IMR-90 (cell line): Measurements from ENCODE around the gene TIGD7. TPM values are rescaled to one million over a fixed set of nuclear protein-coding genes. Genes with fewer than 3 reads are reported as not detected.

Source experiments
- ATAC-seq: fragments of 200-7000 bp; cut with Tn5 transposase; 2 replicates; pipeline ENCODE4 v1.9.1; 2020; ENCODE audit warnings: low read depth, mild to moderate bottlenecking, moderate library complexity
- BruUV-seq: library from RNA; stranded (reverse); fragments of 400-500 nt; replicated peaks from 2 replicates; lab custom pipeline; 2021; lab: Mats Ljungman, UMichigan
- CTCF ChIA-PET: fragments of 300-600 bp; formaldehyde crosslinking; extraction: SDS; loops from one replicate; lab custom pipeline; 2021; ENCODE audit warnings: antibody characterized with exemption; lab: Yijun Ruan, JAX
- POLR2A ChIA-PET: fragments of 300-600 bp; sonication (Branson Sonifier 250); formaldehyde crosslinking; loops from one replicate; lab custom pipeline; 2022; ENCODE audit warnings: antibody characterized with exemption; ENCODE audit not compliant: unreplicated experiment; lab: Charles Lee
- DNase-seq: peaks from one replicate; pipeline ENCODE4 v3.0.0; 2013
- H2AFZ ChIP-seq: replicated peaks from 2 replicates; pipeline ENCODE3; 2013; ENCODE audit warnings: low read length, mild to moderate bottlenecking; ENCODE audit not compliant: poor library complexity
- H2AK5ac ChIP-seq: 2 replicates; pipeline ENCODE4 v1.6.1; 2013; ENCODE audit warnings: low read depth, low read length, inconsistent platforms
- H2AK9ac ChIP-seq: replicated peaks from 2 replicates; pipeline ENCODE3; 2013; ENCODE audit warnings: mild to moderate bottlenecking, low read depth, low read length, moderate library complexity; ENCODE audit not compliant: poor library complexity
- H2BK120ac ChIP-seq: 2 replicates; pipeline ENCODE4 v1.6.1; 2013; ENCODE audit warnings: low read depth, low read length, inconsistent platforms
- H2BK15ac ChIP-seq: 3 replicates; pipeline ENCODE4 v1.6.1; 2013; ENCODE audit warnings: low read depth, low read length, inconsistent platforms
- H2BK20ac ChIP-seq: 2 replicates; pipeline ENCODE4 v1.6.1; 2013; ENCODE audit warnings: low read depth, mild to moderate bottlenecking, inconsistent platforms, low read length, moderate library complexity
- H2BK5ac ChIP-seq: 2 replicates; pipeline ENCODE4 v1.6.1; 2013; ENCODE audit warnings: mild to moderate bottlenecking, low read depth, low read length, inconsistent platforms; ENCODE audit not compliant: poor library complexity, severe bottlenecking
- H3K14ac ChIP-seq: replicated peaks from 2 replicates; pipeline ENCODE4 v1.6.1; 2013; ENCODE audit warnings: low read depth, low read length, inconsistent platforms
- H3K18ac ChIP-seq: 2 replicates; pipeline ENCODE4 v1.6.1; 2013; ENCODE audit warnings: low read depth, low read length, control low read depth
- H3K23ac ChIP-seq: 2 replicates; pipeline ENCODE4 v1.6.1; 2013; ENCODE audit warnings: low read depth, low read length, inconsistent platforms
- H3K27ac ChIP-seq: 2 replicates; pipeline ENCODE4 v1.5.1; 2013; ENCODE audit warnings: mild to moderate bottlenecking, control low read depth, low read length; ENCODE audit not compliant: insufficient read depth
- H3K27me3 ChIP-seq: 2 replicates; pipeline ENCODE4 v1.6.1; 2013; ENCODE audit warnings: low read length; ENCODE audit not compliant: control insufficient read depth, insufficient read depth
- H3K36me3 ChIP-seq: 2 replicates; pipeline ENCODE4 v1.6.1; 2013; ENCODE audit warnings: low read length, mixed read lengths; ENCODE audit not compliant: control insufficient read depth, insufficient read depth
- H3K4ac ChIP-seq: 2 replicates; pipeline ENCODE4 v1.6.1; 2013; ENCODE audit warnings: low read depth, low read length, inconsistent platforms
- H3K4me1 ChIP-seq: 2 replicates; pipeline ENCODE4 v1.6.1; 2013; ENCODE audit warnings: low read length, mixed read lengths; ENCODE audit not compliant: control insufficient read depth, insufficient read depth
- H3K4me2 ChIP-seq: 2 replicates; pipeline ENCODE4 v1.6.1; 2013; ENCODE audit warnings: low read depth, mild to moderate bottlenecking, control low read depth, low read length, moderate library complexity
- H3K4me3 ChIP-seq: 2 replicates; pipeline ENCODE4 v1.5.1; 2013; ENCODE audit warnings: low read depth, mild to moderate bottlenecking, control low read depth, low read length, moderate library complexity; ENCODE audit not compliant: insufficient read depth
- H3K56ac ChIP-seq: 2 replicates; pipeline ENCODE4 v1.6.1; 2013; ENCODE audit warnings: low read length, inconsistent platforms; ENCODE audit not compliant: insufficient read depth; ENCODE audit errors: extremely low read depth
- H3K79me1 ChIP-seq, 2 experiments: 2 replicates each; pipeline ENCODE4 v1.6.1; 2013; ENCODE audit warnings: low read length in 2 of 2, inconsistent platforms in 1 of 2, low read depth in 1 of 2
- H3K9ac ChIP-seq: 2 replicates; pipeline ENCODE4 v1.6.1; 2013; ENCODE audit warnings: low read depth, low read length, control low read depth
- H3K9me1 ChIP-seq: 2 replicates; pipeline ENCODE4 v1.6.1; 2013; ENCODE audit warnings: low read length, inconsistent platforms; ENCODE audit not compliant: insufficient read depth
- H3K9me3 ChIP-seq: 2 replicates; pipeline ENCODE4 v1.6.1; 2013; ENCODE audit warnings: low read length; ENCODE audit not compliant: control insufficient read depth, insufficient read depth
- H4K20me1 ChIP-seq: 2 replicates; pipeline ENCODE4 v1.6.1; 2013; ENCODE audit warnings: low read length, inconsistent platforms; ENCODE audit not compliant: insufficient read depth
- H4K5ac ChIP-seq: 2 replicates; pipeline ENCODE4 v1.6.1; 2013; ENCODE audit warnings: mild to moderate bottlenecking, low read depth, low read length, control low read depth
- H4K8ac ChIP-seq, 2 experiments: 2 replicates each; pipeline ENCODE4 v1.6.1; 2013; ENCODE audit warnings: low read depth in 2 of 2, low read length in 2 of 2, control low read depth in 1 of 2, inconsistent platforms in 1 of 2
- H4K91ac ChIP-seq: 2 replicates; pipeline ENCODE4 v1.6.1; 2013; ENCODE audit warnings: low read depth, low read length, inconsistent platforms; ENCODE audit not compliant: insufficient read depth
- CEBPB ChIP-seq: IDR thresholded peaks from 2 replicates; pipeline ENCODE4 v1.6.1; 2012; ENCODE audit warnings: low read depth, low read length, improper control_type of control experiment
- CHD1 ChIP-seq: IDR thresholded peaks from 2 replicates; pipeline ENCODE4 v1.6.1; 2012; ENCODE audit warnings: low read depth, low read length, improper control_type of control experiment
- CTCF ChIP-seq: conservative IDR thresholded peaks from 2 replicates; pipeline ENCODE4 v1.5.1; 2012; ENCODE audit warnings: mild to moderate bottlenecking, low read depth, low read length, improper control_type of control experiment
- ELK1 ChIP-seq: fragments of 150-350 bp; IDR thresholded peaks from 2 replicates; pipeline ENCODE4 v1.6.1; 2016; ENCODE audit warnings: low read depth, mild to moderate bottlenecking, low read length, moderate library complexity, borderline replicate concordance
- MAFK ChIP-seq: IDR thresholded peaks from 2 replicates; pipeline ENCODE4 v1.6.1; 2012; ENCODE audit warnings: low read depth, low read length, improper control_type of control experiment
- MAZ ChIP-seq: IDR thresholded peaks from 2 replicates; pipeline ENCODE4 v1.6.1; 2012; ENCODE audit warnings: low read depth, mild to moderate bottlenecking, low read length, improper control_type of control experiment, moderate library complexity, borderline replicate concordance
- MXI1 ChIP-seq: IDR thresholded peaks from 2 replicates; pipeline ENCODE4 v1.6.1; 2012; ENCODE audit warnings: low read depth, mild to moderate bottlenecking, low read length, moderate library complexity, borderline replicate concordance
- NFE2L2 ChIP-seq: fragments of 150-350 bp; IDR thresholded peaks from 2 replicates; pipeline ENCODE4 v1.6.1; 2016; ENCODE audit warnings: low read depth, mild to moderate bottlenecking, low read length
- POLR2A ChIP-seq: IDR thresholded peaks from 2 replicates; pipeline ENCODE4 v1.6.1; 2012; ENCODE audit warnings: mild to moderate bottlenecking, low read depth, low read length
- RAD21 ChIP-seq: IDR thresholded peaks from 2 replicates; pipeline ENCODE4 v1.6.1; 2012; ENCODE audit warnings: low read length, improper control_type of control experiment
- RCOR1 ChIP-seq: IDR thresholded peaks from 2 replicates; pipeline ENCODE4 v1.6.1; 2012; ENCODE audit warnings: mild to moderate bottlenecking, low read length, improper control_type of control experiment; ENCODE audit not compliant: insufficient replicate concordance
- SMC3 ChIP-seq: fragments of 150-350 bp; IDR thresholded peaks from 2 replicates; pipeline ENCODE4 v1.6.1; 2016; ENCODE audit warnings: low read depth, mild to moderate bottlenecking, antibody characterized with exemption, low read length, moderate library complexity
- USF2 ChIP-seq: fragments of 150-350 bp; IDR thresholded peaks from 2 replicates; pipeline ENCODE4 v1.6.1; 2017; ENCODE audit warnings: mild to moderate bottlenecking, antibody characterized with exemption, low read length, low read depth
- WGBS, 2 experiments: methylation state at CpG; one replicate each; pipeline versions ENCODE4 v1.1.5 to v1.1.7; 2013; ENCODE audit warnings: missing lambda C conversion rate in 2 of 2; ENCODE audit not compliant: insufficient read length in 1 of 2; ENCODE audit errors: extremely low coverage in 2 of 2; 5-methylcytosine and 5-hydroxymethylcytosine counted together
- dilution Hi-C: fragments of 300-500 bp; cut with HindIII; formaldehyde crosslinking; loops from one replicate; pipeline ENCODE4 v1.14.3; 2018; ENCODE audit warnings: low sequenced_read_pairs; ENCODE audit not compliant: unreplicated experiment
- in situ Hi-C: fragments of 300-500 bp; cut with MboI; formaldehyde crosslinking; loops from 3 replicates; pipeline ENCODE4 v1.14.3; 2019; ENCODE audit warnings: low sequenced_read_pairs, inconsistent platforms, mixed read lengths
- intact Hi-C: fragments of 100-400 bp; cut with micrococcal nuclease; formaldehyde crosslinking; loops from 2 replicates; pipeline ENCODE4 v1.10.0; 2022
- polyA plus RNA-seq, 3 experiments: library from polyadenylated mRNA; depleted of rRNA; stranded (reverse); fragments of >200 nt; gene quantifications; 2 replicates each; pipeline ENCODE4 v1.2.3, GENCODE V29; 2012; ENCODE audit warnings: low replicate concordance in 1 of 3
- total RNA-seq: library from RNA; depleted of rRNA; stranded (reverse); fragments of >200 nt; gene quantifications from 2 replicates; pipeline ENCODE4 v1.2.3, GENCODE V29; 2012

TIGD7 gene
- total and polyA plus RNA-seq, 2 of the 4 experiments (the other 2 are of a cell fraction): 2.5 to 2.7 TPM

- DNase-seq (peak; percentile 6), ATAC-seq (no peak)
- Histone ChIP-seq H3K27me3 (no peaks in the 10 kb centered on the region), H3K4me3 (no peak overlapping the region), H3K14ac (no peak overlapping the region), H2AK9ac (no peak overlapping the region), H3K4ac (no peak overlapping the region), H4K91ac (no peak overlapping the region), H3K9me3 (peaks cover 91% of the 10 kb centered on the region), H3K79me1 (no peaks in the 10 kb centered on the region), H3K4me1 (no peaks in the 10 kb centered on the region), H2AFZ (no peak overlapping the region), H4K5ac (no peak overlapping the region), H4K20me1 (no peaks in the 10 kb centered on the region), H3K18ac (no peak overlapping the region), H3K56ac (no peak overlapping the region), H2BK5ac (no peak overlapping the region), H3K9ac (no peak overlapping the region), H3K4me2 (no peak overlapping the region), H3K27ac (no peak overlapping the region), H3K36me3 (peaks cover 43% of the 10 kb centered on the region), H4K8ac (no peak overlapping the region), H2BK20ac (no peak overlapping the region), H2BK15ac (no peak overlapping the region), H3K9me1 (no peaks in the 10 kb centered on the region), H3K23ac (no peak overlapping the region), H2BK120ac (no peak overlapping the region), H2AK5ac (no peak overlapping the region)
- dilution Hi-C loops (no loop called here), in situ Hi-C loops (no loop called here), intact Hi-C loops (no loop called here)
- TF ChIP-seq POLR2A (no peak), MAFK (no peak), MAZ (no peak), RAD21 (no peak), SMC3 (no peak), USF2 (no peak), RCOR1 (peak; percentile 32), CEBPB (peak; percentile 24; the same call in 1 of the 2 replicates), CTCF (no peak), MXI1 (no peak), CHD1 (no peak), NFE2L2 (no peak), ELK1 (no peak)
- ChIA-PET POLR2A (no interaction called here), CTCF (no interaction called here)
- WGBS, 2 experiments: no CpG with 5 or more reads among the region's 3 CpGs
- no TSS peak for BruUV-seq
Observed at GRCh38 chr16:3317315-3317999, 12.2 kb upstream of the TIGD7 start.
